GM23338 (cell line): ENCODE data around the gene AOC3. TPM values are rescaled to one million over a fixed set of nuclear protein-coding genes. Genes with fewer than 3 reads are reported as not detected.

Experiments
- ATAC-seq: fragments of 200-7000 bp; cut with Tn5 transposase; 3 replicates; pipeline ENCODE4 v1.9.1; 2020
- DNase-seq: peaks from one replicate; pipeline ENCODE4 v3.0.0-alpha.2; 2015; ENCODE audit warnings: low spot score
- H2AFZ ChIP-seq: fragments of 200-600 bp; sonication (generic); 2 replicates; pipeline ENCODE4 v1.8.0; 2016; ENCODE audit warnings: antibody characterized with exemption, mild to moderate bottlenecking, moderate library complexity
- H3F3A ChIP-seq: fragments of 200-600 bp; sonication (generic); replicated peaks from 2 replicates; pipeline ENCODE4 v1.8.0; 2017; ENCODE audit warnings: antibody characterized with exemption, mixed run types, low read depth
- H3K27ac ChIP-seq: fragments of 200-600 bp; sonication (generic); 2 replicates; pipeline ENCODE4 v1.6.1; 2016; ENCODE audit warnings: low read depth
- H3K27me3 ChIP-seq: fragments of 200-600 bp; sonication (generic); 2 replicates; pipeline ENCODE4 v1.8.0; 2016; ENCODE audit warnings: mild to moderate bottlenecking, mixed run types, moderate library complexity; ENCODE audit not compliant: insufficient read depth
- H3K36me3 ChIP-seq: fragments of 200-600 bp; sonication (generic); 2 replicates; pipeline ENCODE4 v1.8.0; 2016; ENCODE audit warnings: mild to moderate bottlenecking; ENCODE audit not compliant: insufficient read depth
- H3K4me1 ChIP-seq: fragments of 200-600 bp; sonication (generic); 2 replicates; pipeline ENCODE4 v1.8.0; 2016; ENCODE audit warnings: mild to moderate bottlenecking, moderate library complexity; ENCODE audit not compliant: insufficient read depth
- H3K4me2 ChIP-seq: fragments of 200-600 bp; sonication (generic); 2 replicates; pipeline ENCODE4 v1.7.1; 2017; ENCODE audit warnings: mixed run types
- H3K4me3 ChIP-seq: fragments of 200-600 bp; sonication (generic); 2 replicates; pipeline ENCODE4 v1.6.1; 2016; ENCODE audit warnings: mixed run types
- H3K79me2 ChIP-seq: fragments of 200-600 bp; sonication (generic); replicated peaks from 2 replicates; pipeline ENCODE4 v1.8.0; 2017; ENCODE audit warnings: mild to moderate bottlenecking; ENCODE audit not compliant: insufficient read depth
- H3K9me2 ChIP-seq: fragments of 200-600 bp; sonication (generic); 2 replicates; pipeline ENCODE4 v1.8.0; 2017; ENCODE audit not compliant: insufficient read depth
- H4K20me1 ChIP-seq: fragments of 200-600 bp; sonication (generic); replicated peaks from 2 replicates; pipeline ENCODE4 v1.8.0; 2017; ENCODE audit warnings: mild to moderate bottlenecking; ENCODE audit not compliant: insufficient read depth
- H3K27ac Mint-ChIP-seq: 2 replicates; pipeline ENCODE4 v1.8.0; 2020; ENCODE audit warnings: inconsistent platforms, mild to moderate bottlenecking, moderate library complexity, mixed read lengths
- H3K27me3 Mint-ChIP-seq: 3 replicates; pipeline ENCODE4 v1.8.0; 2022; ENCODE audit warnings: low read depth, mild to moderate bottlenecking, moderate library complexity, mixed read lengths, inconsistent platforms; ENCODE audit not compliant: insufficient read depth, poor library complexity
- H3K36me3 Mint-ChIP-seq: 3 replicates; pipeline ENCODE4 v1.8.0; 2021; ENCODE audit warnings: low read depth, mild to moderate bottlenecking, inconsistent platforms, moderate library complexity, mixed read lengths
- H3K4me1 Mint-ChIP-seq: 3 replicates; pipeline ENCODE4 v1.8.0; 2020; ENCODE audit warnings: mild to moderate bottlenecking, inconsistent platforms, mixed read lengths
- H3K4me3 Mint-ChIP-seq: 3 replicates; pipeline ENCODE4 v1.8.0; 2021; ENCODE audit warnings: moderate library complexity, mild to moderate bottlenecking, inconsistent platforms, mixed read lengths
- H3K9me3 Mint-ChIP-seq: 3 replicates; pipeline ENCODE4 v1.8.0; 2020; ENCODE audit warnings: moderate library complexity, mild to moderate bottlenecking, inconsistent platforms, mixed read lengths
- CREB1 ChIP-seq: fragments of 250-450 bp; sonication (Bioruptor Pico); IDR thresholded peaks from 2 replicates; pipeline ENCODE4 v1.5.0; 2020; ENCODE audit warnings: low read depth, mild to moderate bottlenecking, moderate library complexity
- EZH2phosphoT487 ChIP-seq: fragments of 200-600 bp; sonication (generic); IDR thresholded peaks from one replicate; pipeline ENCODE4 v1.8.1; 2018; ENCODE audit warnings: antibody characterized with exemption; ENCODE audit not compliant: unreplicated experiment
- POLR2AphosphoS5 ChIP-seq: IDR thresholded peaks from 2 replicates; pipeline ENCODE4 v1.6.1; 2016; ENCODE audit warnings: antibody characterized with exemption, low read depth
- STAT1 ChIP-seq: IDR thresholded peaks from one replicate; pipeline ENCODE4 v1.6.1; 2016; ENCODE audit warnings: antibody characterized with exemption; ENCODE audit not compliant: unreplicated experiment
- ZNF114 ChIP-seq: fragments of 250-450 bp; sonication (Bioruptor Pico); IDR thresholded peaks from 2 replicates; pipeline ENCODE4 v1.5.0; 2020; ENCODE audit warnings: mild to moderate bottlenecking, moderate library complexity
- ZNF331 ChIP-seq: fragments of 250-450 bp; sonication (Bioruptor Pico); IDR thresholded peaks from 2 replicates; pipeline ENCODE4 v1.5.0; 2020; ENCODE audit warnings: low read depth, mild to moderate bottlenecking, moderate library complexity
- polyA plus RNA-seq: library from polyadenylated mRNA; unstranded; fragments of >200 nt; fragmentation: Nextera tagmentation; extraction: Ambion mirVana; gene quantifications from 2 replicates; pipeline ENCODE4 v1.2.1, GENCODE V29; 2016
- total RNA-seq: library from RNA; depleted of rRNA; stranded (reverse); fragments of >200 nt; shearing (Covaris generic); gene quantifications from 2 replicates; pipeline ENCODE4 v1.2.3, GENCODE V29; 2014
- TF ChIP-seq, protein P1 (sequence below): IDR thresholded peaks from 2 replicates; pipeline ENCODE4 v1.6.1; 2016; ENCODE audit warnings: antibody characterized with exemption
- TF ChIP-seq, protein P2 (sequence below): fragments of 250-450 bp; sonication (Bioruptor Pico); IDR thresholded peaks from 2 replicates; pipeline ENCODE4 v1.5.0; 2020; ENCODE audit warnings: mild to moderate bottlenecking, moderate library complexity
- TF ChIP-seq, protein P3 (sequence below): IDR thresholded peaks from one replicate; pipeline ENCODE4 v1.6.1; 2018; ENCODE audit warnings: antibody characterized with exemption; ENCODE audit not compliant: unreplicated experiment

The AOC3 gene
- total and polyA plus RNA-seq, 2 experiments from 2014 or later = 1.4 to 1.7 TPM

GRCh38 chr17:42817866-42818265, 33.1 kb upstream of the AOC3 start:
- peaks cover 21% of the 10 kb centered on the region for H4K20me1 ChIP-seq
- no peak overlapping the region for H3K4me3 ChIP-seq
- peaks cover 17% of the 10 kb centered on the region for H3K36me3 ChIP-seq
- no peaks in the 10 kb centered on the region for H3K27me3 ChIP-seq
- peaks cover 2% of the 10 kb centered on the region; the same call in 1 of the 2 replicates for H3F3A ChIP-seq
- no peaks in the 10 kb centered on the region for H3K4me1 ChIP-seq
- Mint-ChIP-seq H3K36me3 (peaks cover 70% of the 10 kb centered on the region), H3K27ac (no peak overlapping the region), H3K27me3 (no peaks in the 10 kb centered on the region), H3K4me3 (no peak overlapping the region), H3K4me1 (no peaks in the 10 kb centered on the region), H3K9me3 (no peaks in the 10 kb centered on the region)
- peaks cover 4% of the 10 kb centered on the region for H3K79me2 ChIP-seq
- ATAC-seq (no peak), DNase-seq (no peak)
- no peak overlapping the region for H3K4me2 ChIP-seq
- no peak for TF ChIP-seq ZNF114 (CRISPR knock-in tag)
- TF ChIP-seq EZH2phosphoT487 = no peak
- TF ChIP-seq, protein P1, sequence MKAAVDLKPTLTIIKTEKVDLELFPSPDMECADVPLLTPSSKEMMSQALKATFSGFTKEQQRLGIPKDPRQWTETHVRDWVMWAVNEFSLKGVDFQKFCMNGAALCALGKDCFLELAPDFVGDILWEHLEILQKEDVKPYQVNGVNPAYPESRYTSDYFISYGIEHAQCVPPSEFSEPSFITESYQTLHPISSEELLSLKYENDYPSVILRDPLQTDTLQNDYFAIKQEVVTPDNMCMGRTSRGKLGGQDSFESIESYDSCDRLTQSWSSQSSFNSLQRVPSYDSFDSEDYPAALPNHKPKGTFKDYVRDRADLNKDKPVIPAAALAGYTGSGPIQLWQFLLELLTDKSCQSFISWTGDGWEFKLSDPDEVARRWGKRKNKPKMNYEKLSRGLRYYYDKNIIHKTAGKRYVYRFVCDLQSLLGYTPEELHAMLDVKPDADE = no peak
- TF ChIP-seq, protein P2, sequence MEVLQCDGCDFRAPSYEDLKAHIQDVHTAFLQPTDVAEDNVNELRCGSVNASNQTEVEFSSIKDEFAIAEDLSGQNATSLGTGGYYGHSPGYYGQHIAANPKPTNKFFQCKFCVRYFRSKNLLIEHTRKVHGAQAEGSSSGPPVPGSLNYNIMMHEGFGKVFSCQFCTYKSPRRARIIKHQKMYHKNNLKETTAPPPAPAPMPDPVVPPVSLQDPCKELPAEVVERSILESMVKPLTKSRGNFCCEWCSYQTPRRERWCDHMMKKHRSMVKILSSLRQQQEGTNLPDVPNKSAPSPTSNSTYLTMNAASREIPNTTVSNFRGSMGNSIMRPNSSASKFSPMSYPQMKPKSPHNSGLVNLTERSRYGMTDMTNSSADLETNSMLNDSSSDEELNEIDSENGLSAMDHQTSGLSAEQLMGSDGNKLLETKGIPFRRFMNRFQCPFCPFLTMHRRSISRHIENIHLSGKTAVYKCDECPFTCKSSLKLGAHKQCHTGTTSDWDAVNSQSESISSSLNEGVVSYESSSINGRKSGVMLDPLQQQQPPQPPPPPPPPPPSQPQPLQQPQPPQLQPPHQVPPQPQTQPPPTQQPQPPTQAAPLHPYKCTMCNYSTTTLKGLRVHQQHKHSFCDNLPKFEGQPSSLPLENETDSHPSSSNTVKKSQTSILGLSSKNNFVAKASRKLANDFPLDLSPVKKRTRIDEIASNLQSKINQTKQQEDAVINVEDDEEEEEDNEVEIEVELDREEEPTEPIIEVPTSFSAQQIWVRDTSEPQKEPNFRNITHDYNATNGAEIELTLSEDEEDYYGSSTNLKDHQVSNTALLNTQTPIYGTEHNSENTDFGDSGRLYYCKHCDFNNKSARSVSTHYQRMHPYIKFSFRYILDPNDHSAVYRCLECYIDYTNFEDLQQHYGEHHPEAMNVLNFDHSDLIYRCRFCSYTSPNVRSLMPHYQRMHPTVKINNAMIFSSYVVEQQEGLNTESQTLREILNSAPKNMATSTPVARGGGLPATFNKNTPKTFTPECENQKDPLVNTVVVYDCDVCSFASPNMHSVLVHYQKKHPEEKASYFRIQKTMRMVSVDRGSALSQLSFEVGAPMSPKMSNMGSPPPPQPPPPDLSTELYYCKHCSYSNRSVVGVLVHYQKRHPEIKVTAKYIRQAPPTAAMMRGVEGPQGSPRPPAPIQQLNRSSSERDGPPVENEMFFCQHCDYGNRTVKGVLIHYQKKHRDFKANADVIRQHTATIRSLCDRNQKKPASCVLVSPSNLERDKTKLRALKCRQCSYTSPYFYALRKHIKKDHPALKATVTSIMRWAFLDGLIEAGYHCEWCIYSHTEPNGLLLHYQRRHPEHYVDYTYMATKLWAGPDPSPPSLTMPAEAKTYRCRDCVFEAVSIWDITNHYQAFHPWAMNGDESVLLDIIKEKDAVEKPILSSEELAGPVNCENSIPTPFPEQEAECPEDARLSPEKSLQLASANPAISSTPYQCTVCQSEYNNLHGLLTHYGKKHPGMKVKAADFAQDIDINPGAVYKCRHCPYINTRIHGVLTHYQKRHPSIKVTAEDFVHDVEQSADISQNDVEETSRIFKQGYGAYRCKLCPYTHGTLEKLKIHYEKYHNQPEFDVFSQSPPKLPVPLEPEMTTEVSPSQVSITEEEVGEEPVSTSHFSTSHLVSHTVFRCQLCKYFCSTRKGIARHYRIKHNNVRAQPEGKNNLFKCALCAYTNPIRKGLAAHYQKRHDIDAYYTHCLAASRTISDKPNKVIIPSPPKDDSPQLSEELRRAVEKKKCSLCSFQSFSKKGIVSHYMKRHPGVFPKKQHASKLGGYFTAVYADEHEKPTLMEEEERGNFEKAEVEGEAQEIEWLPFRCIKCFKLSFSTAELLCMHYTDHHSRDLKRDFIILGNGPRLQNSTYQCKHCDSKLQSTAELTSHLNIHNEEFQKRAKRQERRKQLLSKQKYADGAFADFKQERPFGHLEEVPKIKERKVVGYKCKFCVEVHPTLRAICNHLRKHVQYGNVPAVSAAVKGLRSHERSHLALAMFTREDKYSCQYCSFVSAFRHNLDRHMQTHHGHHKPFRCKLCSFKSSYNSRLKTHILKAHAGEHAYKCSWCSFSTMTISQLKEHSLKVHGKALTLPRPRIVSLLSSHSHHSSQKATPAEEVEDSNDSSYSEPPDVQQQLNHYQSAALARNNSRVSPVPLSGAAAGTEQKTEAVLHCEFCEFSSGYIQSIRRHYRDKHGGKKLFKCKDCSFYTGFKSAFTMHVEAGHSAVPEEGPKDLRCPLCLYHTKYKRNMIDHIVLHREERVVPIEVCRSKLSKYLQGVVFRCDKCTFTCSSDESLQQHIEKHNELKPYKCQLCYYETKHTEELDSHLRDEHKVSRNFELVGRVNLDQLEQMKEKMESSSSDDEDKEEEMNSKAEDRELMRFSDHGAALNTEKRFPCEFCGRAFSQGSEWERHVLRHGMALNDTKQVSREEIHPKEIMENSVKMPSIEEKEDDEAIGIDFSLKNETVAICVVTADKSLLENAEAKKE (CRISPR knock-in tag) = no peak
- TF ChIP-seq, protein P3, sequence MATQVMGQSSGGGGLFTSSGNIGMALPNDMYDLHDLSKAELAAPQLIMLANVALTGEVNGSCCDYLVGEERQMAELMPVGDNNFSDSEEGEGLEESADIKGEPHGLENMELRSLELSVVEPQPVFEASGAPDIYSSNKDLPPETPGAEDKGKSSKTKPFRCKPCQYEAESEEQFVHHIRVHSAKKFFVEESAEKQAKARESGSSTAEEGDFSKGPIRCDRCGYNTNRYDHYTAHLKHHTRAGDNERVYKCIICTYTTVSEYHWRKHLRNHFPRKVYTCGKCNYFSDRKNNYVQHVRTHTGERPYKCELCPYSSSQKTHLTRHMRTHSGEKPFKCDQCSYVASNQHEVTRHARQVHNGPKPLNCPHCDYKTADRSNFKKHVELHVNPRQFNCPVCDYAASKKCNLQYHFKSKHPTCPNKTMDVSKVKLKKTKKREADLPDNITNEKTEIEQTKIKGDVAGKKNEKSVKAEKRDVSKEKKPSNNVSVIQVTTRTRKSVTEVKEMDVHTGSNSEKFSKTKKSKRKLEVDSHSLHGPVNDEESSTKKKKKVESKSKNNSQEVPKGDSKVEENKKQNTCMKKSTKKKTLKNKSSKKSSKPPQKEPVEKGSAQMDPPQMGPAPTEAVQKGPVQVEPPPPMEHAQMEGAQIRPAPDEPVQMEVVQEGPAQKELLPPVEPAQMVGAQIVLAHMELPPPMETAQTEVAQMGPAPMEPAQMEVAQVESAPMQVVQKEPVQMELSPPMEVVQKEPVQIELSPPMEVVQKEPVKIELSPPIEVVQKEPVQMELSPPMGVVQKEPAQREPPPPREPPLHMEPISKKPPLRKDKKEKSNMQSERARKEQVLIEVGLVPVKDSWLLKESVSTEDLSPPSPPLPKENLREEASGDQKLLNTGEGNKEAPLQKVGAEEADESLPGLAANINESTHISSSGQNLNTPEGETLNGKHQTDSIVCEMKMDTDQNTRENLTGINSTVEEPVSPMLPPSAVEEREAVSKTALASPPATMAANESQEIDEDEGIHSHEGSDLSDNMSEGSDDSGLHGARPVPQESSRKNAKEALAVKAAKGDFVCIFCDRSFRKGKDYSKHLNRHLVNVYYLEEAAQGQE = no peak
- no peak for TF ChIP-seq CREB1 (CRISPR knock-in tag)
- no peak for TF ChIP-seq POLR2AphosphoS5
- no peak for TF ChIP-seq ZNF331 (CRISPR knock-in tag)
- TF ChIP-seq STAT1 = no peak
- no peak overlapping the region for H2AFZ ChIP-seq
- H3K9me2 ChIP-seq = no peaks in the 10 kb centered on the region
- no peak overlapping the region for H3K27ac ChIP-seq
